HepG2 (cell line): ENCODE measurements around the gene PARN. TPM values are rescaled to one million over a fixed set of nuclear protein-coding genes. Genes with fewer than 3 reads are reported as not detected.

Source experiments
- CBX5 ChIP-seq: sonication (generic); formaldehyde crosslinking; IDR thresholded peaks from 2 replicates; pipeline ENCODE4 v1.4.0; 2020; ENCODE audit warnings: missing genetic modification reagents, borderline replicate concordance
- HNRNPLL ChIP-seq: fragments of 200-400 bp; formaldehyde crosslinking; IDR thresholded peaks from 2 replicates; pipeline ENCODE4 v1.6.1; 2017; ENCODE audit warnings: mild to moderate bottlenecking, low read depth, low read length; ENCODE audit not compliant: poor library complexity, severe bottlenecking
- NR2F1 ChIP-seq, 2 experiments: fragments of 450-650 bp in 1 of 2; formaldehyde crosslinking in 1 of 2; IDR thresholded peaks; 2 replicates each; pipeline versions ENCODE4 v1.5.0 to v1.6.1; 2016 to 2020; ENCODE audit warnings: mild to moderate bottlenecking in 1 of 2, missing compliant biosample characterization in 1 of 2, missing genetic modification reagents in 1 of 2, moderate library complexity in 1 of 2
- PCBP2 ChIP-seq: fragments of 200-400 bp; formaldehyde crosslinking; optimal IDR thresholded peaks from 2 replicates; pipeline ENCODE3; 2018; ENCODE audit warnings: low read length, low read depth; ENCODE audit not compliant: poor library complexity, severe bottlenecking
- REPIN1 ChIP-seq: sonication (generic); formaldehyde crosslinking; IDR thresholded peaks from 2 replicates; pipeline ENCODE4 v1.8.0; 2022; ENCODE audit warnings: missing genetic modification reagents, low read depth, mild to moderate bottlenecking, borderline replicate concordance
- SMARCC2 ChIP-seq: fragments of 450-650 bp; IDR thresholded peaks from 2 replicates; pipeline ENCODE4 v1.6.1; 2017; ENCODE audit warnings: antibody characterized with exemption, mild to moderate bottlenecking
- STAT5B ChIP-seq: sonication (generic); formaldehyde crosslinking; IDR thresholded peaks from 2 replicates; pipeline ENCODE4 v1.4.0; 2020; ENCODE audit warnings: missing genetic modification reagents
- TBL1XR1 ChIP-seq: fragments of 150-350 bp; IDR thresholded peaks from 2 replicates; pipeline ENCODE4 v1.6.1; 2014; ENCODE audit warnings: borderline replicate concordance, low read length; ENCODE audit not compliant: partially characterized antibody
- ZNF343 ChIP-seq: sonication (generic); formaldehyde crosslinking; IDR thresholded peaks from 2 replicates; pipeline ENCODE4 v1.4.0; 2020; ENCODE audit warnings: mild to moderate bottlenecking, missing genetic modification reagents
- ZNF615 ChIP-seq: sonication (generic); formaldehyde crosslinking; IDR thresholded peaks from 2 replicates; pipeline ENCODE4 v1.5.0; 2020; ENCODE audit warnings: mild to moderate bottlenecking, missing genetic modification reagents, borderline replicate concordance
- polyA plus RNA-seq, 8 experiments: library from polyadenylated mRNA; depleted of rRNA in 3 of 8; stranded (reverse) in 7 of 8; unstranded in 1 of 8; fragments of >200 nt; fragmentation: Illumina TruSeq in 4 of 8; extraction: Trizol in 4 of 8; gene quantifications; 2 replicates each; pipeline versions ENCODE4 v1.2.1 to v1.2.3, GENCODE V29; 2011 to 2016; ENCODE audit warnings: low read depth in 4 of 8, missing spikeins in 1 of 8, mixed read lengths in 1 of 8; ENCODE audit not compliant: insufficient read depth in 1 of 8
- total RNA-seq, 5 experiments: library from RNA; depleted of rRNA; stranded (reverse); fragments of >200 nt; fragmentation: Illumina TruSeq; extraction: Trizol; gene quantifications; 2 replicates each; pipeline ENCODE4 v1.2.3, GENCODE V29; 2016; ENCODE audit warnings: low read depth in 1 of 5
- TF ChIP-seq, protein P1 (sequence below), 2 experiments: sonication (generic) in 1 of 2; formaldehyde crosslinking in 1 of 2; IDR thresholded peaks; 2 replicates each; pipeline versions ENCODE4 v1.5.1 to v1.6.1; 2011 to 2020; ENCODE audit warnings: borderline replicate concordance in 1 of 2, low read depth in 1 of 2, low read length in 1 of 2, mild to moderate bottlenecking in 1 of 2, missing genetic modification reagents in 1 of 2, moderate library complexity in 1 of 2
- TF ChIP-seq, protein P2 (sequence below): sonication (generic); formaldehyde crosslinking; IDR thresholded peaks from 2 replicates; pipeline ENCODE4 v1.5.1; 2020; ENCODE audit warnings: mild to moderate bottlenecking, moderate library complexity, missing genetic modification reagents
- TF ChIP-seq, protein P3 (sequence below): sonication (generic); formaldehyde crosslinking; IDR thresholded peaks from 2 replicates; pipeline ENCODE4 v1.4.0; 2020; ENCODE audit warnings: missing genetic modification reagents
- TF ChIP-seq, protein P4 (sequence below): sonication (generic); formaldehyde crosslinking; IDR thresholded peaks from 2 replicates; pipeline ENCODE4 v1.4.0; 2020; ENCODE audit warnings: missing genetic modification reagents, mild to moderate bottlenecking, borderline replicate concordance
- TF ChIP-seq, protein P5 (sequence below): sonication (generic); formaldehyde crosslinking; IDR thresholded peaks from 2 replicates; pipeline ENCODE4 v1.5.0; 2020; ENCODE audit warnings: mild to moderate bottlenecking, missing genetic modification reagents
- TF ChIP-seq, protein P6 (sequence below): sonication (generic); formaldehyde crosslinking; IDR thresholded peaks from 2 replicates; pipeline ENCODE4 v1.5.0; 2020; ENCODE audit warnings: mild to moderate bottlenecking, missing genetic modification reagents, moderate library complexity

PARN gene
- total and polyA plus RNA-seq, 2 of the 13 experiments (the other 11 are each of a cell fraction or from before 2014, with no cell fraction given) = 13.3 to 47.6 TPM

DNA sequence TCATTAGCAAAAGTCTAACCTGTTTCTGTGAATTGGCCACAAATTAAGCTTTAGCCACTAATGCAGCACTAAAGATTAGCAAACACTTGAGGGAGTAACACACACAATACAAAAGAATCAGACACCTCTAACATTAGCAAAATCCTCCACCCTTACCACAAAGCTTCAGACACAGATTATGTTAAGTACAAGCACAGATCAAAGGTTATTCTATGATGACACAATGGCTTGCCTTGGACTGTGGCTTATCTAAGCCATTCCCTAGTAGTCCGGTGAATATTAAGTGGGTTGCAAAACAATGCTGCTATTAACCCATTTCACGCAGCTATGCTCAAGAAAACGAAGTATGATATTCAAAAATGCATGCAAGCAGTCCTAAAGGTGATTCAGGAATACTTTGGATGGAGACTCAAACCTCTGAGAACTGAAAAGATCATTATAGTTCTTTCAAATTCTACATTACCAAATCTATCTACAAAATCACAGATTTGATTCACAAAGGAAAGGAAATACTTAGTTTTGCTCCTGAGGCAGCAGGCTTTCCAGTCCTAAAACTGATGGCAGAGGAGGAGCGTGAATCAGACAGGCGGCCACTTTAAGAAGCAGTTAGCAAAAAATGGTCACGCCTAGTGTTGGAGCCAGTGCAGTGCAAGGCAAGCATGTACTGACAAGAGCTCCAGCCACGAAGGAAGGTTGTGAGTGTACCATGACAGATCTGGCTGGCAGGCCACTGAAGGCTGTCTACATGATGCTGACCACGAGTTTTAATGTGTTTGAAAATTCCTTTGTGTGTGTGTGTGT, 67.2 kb downstream of the PARN start (continued):
- TF ChIP-seq, protein P1, sequence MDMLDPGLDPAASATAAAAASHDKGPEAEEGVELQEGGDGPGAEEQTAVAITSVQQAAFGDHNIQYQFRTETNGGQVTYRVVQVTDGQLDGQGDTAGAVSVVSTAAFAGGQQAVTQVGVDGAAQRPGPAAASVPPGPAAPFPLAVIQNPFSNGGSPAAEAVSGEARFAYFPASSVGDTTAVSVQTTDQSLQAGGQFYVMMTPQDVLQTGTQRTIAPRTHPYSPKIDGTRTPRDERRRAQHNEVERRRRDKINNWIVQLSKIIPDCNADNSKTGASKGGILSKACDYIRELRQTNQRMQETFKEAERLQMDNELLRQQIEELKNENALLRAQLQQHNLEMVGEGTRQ (IDR thresholded peaks at IDR 0.05; ENCODE audit: low read depth, low read length) = no peak
- TF ChIP-seq, protein P1 (CRISPR knock-in tag; IDR thresholded peaks at IDR 0.05; ENCODE audit: borderline replicate concordance) = no peak
- TF ChIP-seq REPIN1 (peak; percentile 77; the same call in 1 of the 2 replicates), PCBP2 (no peak), ZNF343 (CRISPR knock-in tag) (no peak), ZNF615 (CRISPR knock-in tag) (no peak), CBX5 (CRISPR knock-in tag) (no peak), STAT5B (CRISPR knock-in tag) (no peak), HNRNPLL (no peak), TBL1XR1 (peak; percentile 16), NR2F1 (CRISPR knock-in tag; IDR thresholded peaks at IDR 0.05) (peak; percentile 77 to 80), SMARCC2 (no peak)
- TF ChIP-seq, protein P2, sequence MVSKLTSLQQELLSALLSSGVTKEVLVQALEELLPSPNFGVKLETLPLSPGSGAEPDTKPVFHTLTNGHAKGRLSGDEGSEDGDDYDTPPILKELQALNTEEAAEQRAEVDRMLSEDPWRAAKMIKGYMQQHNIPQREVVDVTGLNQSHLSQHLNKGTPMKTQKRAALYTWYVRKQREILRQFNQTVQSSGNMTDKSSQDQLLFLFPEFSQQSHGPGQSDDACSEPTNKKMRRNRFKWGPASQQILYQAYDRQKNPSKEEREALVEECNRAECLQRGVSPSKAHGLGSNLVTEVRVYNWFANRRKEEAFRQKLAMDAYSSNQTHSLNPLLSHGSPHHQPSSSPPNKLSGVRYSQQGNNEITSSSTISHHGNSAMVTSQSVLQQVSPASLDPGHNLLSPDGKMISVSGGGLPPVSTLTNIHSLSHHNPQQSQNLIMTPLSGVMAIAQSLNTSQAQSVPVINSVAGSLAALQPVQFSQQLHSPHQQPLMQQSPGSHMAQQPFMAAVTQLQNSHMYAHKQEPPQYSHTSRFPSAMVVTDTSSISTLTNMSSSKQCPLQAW (CRISPR knock-in tag) = no peak
- TF ChIP-seq, protein P3, sequence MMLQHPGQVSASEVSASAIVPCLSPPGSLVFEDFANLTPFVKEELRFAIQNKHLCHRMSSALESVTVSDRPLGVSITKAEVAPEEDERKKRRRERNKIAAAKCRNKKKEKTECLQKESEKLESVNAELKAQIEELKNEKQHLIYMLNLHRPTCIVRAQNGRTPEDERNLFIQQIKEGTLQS (CRISPR knock-in tag) = peak; percentile 84
- TF ChIP-seq, protein P4, sequence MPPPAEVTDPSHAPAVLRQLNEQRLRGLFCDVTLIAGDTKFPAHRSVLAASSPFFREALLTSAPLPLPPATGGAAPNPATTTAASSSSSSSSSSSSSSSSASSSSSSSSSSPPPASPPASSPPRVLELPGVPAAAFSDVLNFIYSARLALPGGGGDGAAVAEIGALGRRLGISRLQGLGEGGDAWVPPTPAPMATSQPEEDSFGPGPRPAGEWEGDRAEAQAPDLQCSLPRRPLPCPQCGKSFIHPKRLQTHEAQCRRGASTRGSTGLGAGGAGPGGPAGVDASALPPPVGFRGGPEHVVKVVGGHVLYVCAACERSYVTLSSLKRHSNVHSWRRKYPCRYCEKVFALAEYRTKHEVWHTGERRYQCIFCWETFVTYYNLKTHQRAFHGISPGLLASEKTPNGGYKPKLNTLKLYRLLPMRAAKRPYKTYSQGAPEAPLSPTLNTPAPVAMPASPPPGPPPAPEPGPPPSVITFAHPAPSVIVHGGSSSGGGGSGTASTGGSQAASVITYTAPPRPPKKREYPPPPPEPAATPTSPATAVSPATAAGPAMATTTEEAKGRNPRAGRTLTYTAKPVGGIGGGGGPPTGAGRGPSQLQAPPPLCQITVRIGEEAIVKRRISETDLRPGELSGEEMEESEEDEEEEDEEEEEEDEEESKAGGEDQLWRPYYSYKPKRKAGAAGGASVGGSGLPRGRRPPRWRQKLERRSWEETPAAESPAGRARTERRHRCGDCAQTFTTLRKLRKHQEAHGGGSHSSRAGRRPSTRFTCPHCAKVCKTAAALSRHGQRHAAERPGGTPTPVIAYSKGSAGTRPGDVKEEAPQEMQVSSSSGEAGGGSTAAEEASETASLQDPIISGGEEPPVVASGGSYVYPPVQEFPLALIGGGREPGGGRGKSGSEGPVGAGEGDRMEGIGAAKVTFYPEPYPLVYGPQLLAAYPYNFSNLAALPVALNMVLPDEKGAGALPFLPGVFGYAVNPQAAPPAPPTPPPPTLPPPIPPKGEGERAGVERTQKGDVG (CRISPR knock-in tag) = no peak
- TF ChIP-seq, protein P5, sequence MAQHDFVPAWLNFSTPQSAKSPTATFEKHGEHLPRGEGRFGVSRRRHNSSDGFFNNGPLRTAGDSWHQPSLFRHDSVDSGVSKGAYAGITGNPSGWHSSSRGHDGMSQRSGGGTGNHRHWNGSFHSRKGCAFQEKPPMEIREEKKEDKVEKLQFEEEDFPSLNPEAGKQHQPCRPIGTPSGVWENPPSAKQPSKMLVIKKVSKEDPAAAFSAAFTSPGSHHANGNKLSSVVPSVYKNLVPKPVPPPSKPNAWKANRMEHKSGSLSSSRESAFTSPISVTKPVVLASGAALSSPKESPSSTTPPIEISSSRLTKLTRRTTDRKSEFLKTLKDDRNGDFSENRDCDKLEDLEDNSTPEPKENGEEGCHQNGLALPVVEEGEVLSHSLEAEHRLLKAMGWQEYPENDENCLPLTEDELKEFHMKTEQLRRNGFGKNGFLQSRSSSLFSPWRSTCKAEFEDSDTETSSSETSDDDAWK (CRISPR knock-in tag) = no peak
- TF ChIP-seq, protein P6, sequence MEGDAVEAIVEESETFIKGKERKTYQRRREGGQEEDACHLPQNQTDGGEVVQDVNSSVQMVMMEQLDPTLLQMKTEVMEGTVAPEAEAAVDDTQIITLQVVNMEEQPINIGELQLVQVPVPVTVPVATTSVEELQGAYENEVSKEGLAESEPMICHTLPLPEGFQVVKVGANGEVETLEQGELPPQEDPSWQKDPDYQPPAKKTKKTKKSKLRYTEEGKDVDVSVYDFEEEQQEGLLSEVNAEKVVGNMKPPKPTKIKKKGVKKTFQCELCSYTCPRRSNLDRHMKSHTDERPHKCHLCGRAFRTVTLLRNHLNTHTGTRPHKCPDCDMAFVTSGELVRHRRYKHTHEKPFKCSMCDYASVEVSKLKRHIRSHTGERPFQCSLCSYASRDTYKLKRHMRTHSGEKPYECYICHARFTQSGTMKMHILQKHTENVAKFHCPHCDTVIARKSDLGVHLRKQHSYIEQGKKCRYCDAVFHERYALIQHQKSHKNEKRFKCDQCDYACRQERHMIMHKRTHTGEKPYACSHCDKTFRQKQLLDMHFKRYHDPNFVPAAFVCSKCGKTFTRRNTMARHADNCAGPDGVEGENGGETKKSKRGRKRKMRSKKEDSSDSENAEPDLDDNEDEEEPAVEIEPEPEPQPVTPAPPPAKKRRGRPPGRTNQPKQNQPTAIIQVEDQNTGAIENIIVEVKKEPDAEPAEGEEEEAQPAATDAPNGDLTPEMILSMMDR (CRISPR knock-in tag) = 0 out of 2 replicates have a peak, but pooled peaks have one; percentile 11
